ENCODE measurements around the gene EFL1.

Gene EFL1

DNA sequence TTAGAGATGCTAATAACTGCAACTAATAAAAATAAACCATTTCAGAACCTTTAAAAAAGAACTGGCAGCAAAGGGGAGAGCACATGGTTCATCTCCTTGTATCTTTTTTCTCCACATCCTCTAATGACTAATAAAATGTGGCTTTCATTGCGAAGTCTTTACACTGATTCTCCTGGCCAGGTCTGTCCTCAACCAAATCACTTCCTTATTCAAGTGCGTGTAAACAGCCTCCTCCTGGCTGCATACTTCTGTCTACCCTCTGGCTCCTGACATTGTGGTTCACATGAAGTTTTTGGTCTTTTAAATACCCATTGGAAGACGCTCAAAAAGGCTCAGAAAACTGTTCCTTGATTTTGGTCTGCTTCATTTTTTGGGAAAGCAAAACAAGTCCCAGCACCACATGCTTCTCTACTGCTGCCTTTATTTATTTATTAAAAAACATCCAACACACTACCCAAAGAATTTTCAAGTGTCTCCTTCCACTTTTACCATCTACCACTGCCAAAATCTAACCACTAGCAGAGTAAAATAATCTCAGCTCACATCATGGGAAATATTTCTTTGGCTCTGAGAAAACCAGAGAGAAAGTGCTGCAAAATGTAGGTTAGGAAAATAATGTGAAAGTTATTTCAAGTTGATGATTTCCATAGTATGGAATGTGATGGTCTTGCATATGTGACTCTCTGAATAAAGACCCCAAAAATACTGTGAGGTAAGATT lies 85.1 kb downstream of the EFL1 start:
- DNase-seq: no peak
- peaks cover 9% of the 10 kb centered on the region for H3K36me3 Mint-ChIP-seq (ENCODE audit: low read depth)
- no peaks in the 10 kb centered on the region for H3K27me3 Mint-ChIP-seq (ENCODE audit: low read depth, poor library complexity)
- peaks cover 16% of the 10 kb centered on the region for H3K4me1 Mint-ChIP-seq
- no peak overlapping the region for H3K27ac Mint-ChIP-seq
- H3K4me3 Mint-ChIP-seq: no peak overlapping the region
- TF ChIP-seq, protein P1, sequence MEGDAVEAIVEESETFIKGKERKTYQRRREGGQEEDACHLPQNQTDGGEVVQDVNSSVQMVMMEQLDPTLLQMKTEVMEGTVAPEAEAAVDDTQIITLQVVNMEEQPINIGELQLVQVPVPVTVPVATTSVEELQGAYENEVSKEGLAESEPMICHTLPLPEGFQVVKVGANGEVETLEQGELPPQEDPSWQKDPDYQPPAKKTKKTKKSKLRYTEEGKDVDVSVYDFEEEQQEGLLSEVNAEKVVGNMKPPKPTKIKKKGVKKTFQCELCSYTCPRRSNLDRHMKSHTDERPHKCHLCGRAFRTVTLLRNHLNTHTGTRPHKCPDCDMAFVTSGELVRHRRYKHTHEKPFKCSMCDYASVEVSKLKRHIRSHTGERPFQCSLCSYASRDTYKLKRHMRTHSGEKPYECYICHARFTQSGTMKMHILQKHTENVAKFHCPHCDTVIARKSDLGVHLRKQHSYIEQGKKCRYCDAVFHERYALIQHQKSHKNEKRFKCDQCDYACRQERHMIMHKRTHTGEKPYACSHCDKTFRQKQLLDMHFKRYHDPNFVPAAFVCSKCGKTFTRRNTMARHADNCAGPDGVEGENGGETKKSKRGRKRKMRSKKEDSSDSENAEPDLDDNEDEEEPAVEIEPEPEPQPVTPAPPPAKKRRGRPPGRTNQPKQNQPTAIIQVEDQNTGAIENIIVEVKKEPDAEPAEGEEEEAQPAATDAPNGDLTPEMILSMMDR (IDR thresholded peaks at IDR 0.05): no peak
- H3K9me3 Mint-ChIP-seq: no peaks in the 10 kb centered on the region

- DNase-seq: no peak
- Mint-ChIP-seq H3K27me3 (ENCODE audit: low read depth, poor library complexity) (no peaks in the 10 kb centered on the region), H3K9me3 (no peaks in the 10 kb centered on the region), H3K36me3 (ENCODE audit: low read depth) (peaks cover 9% of the 10 kb centered on the region), H3K4me1 (peaks cover 13% of the 10 kb centered on the region), H3K4me3 (no peak overlapping the region), H3K27ac (no peak overlapping the region)
- TF ChIP-seq, protein P1 (IDR thresholded peaks at IDR 0.05): no peak
Measured at GRCh38 chr15:82176542-82176941, 86.0 kb downstream of the EFL1 start.

- Mint-ChIP-seq H3K27ac (no peak overlapping the region), H3K27me3 (ENCODE audit: low read depth, poor library complexity) (no peaks in the 10 kb centered on the region), H3K4me1 (peaks cover 13% of the 10 kb centered on the region), H3K36me3 (ENCODE audit: low read depth) (peaks cover 12% of the 10 kb centered on the region), H3K4me3 (no peak overlapping the region), H3K9me3 (peaks cover 2% of the 10 kb centered on the region)
- TF ChIP-seq, protein P1 (IDR thresholded peaks at IDR 0.05): no peak
- no peak for DNase-seq
Measured at GRCh38 chr15:82174471-82175235, 87.9 kb downstream of the EFL1 start.

GRCh38 chr15:82173108-82173507 lies 89.4 kb downstream of the EFL1 start:
- Mint-ChIP-seq H3K4me3 (no peak overlapping the region), H3K4me1 (peaks cover 16% of the 10 kb centered on the region), H3K36me3 (ENCODE audit: low read depth) (peaks cover 28% of the 10 kb centered on the region), H3K27me3 (ENCODE audit: low read depth, poor library complexity) (no peaks in the 10 kb centered on the region), H3K27ac (no peak overlapping the region), H3K9me3 (peaks cover 12% of the 10 kb centered on the region)
- TF ChIP-seq, protein P1 (IDR thresholded peaks at IDR 0.05): no peak
- no peak for DNase-seq

DNA sequence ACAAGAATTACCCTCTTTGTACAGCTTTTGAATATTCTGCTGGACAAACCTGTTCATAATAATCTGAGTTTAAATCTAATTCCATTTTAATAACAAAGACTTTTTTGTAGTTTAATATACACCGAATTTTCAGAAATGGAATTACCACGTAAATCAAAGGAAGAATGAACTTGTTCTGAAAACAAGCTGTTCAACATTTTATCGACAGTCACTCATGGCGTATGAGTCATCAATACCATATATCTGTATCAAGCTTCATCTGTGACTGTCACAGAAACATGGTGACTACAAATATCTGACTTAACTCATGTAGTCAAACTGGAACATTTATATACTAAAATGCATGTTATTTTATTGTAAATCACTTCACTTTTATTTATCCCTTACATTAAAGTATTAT lies 90.0 kb downstream of the EFL1 start:
- Mint-ChIP-seq H3K9me3 (peaks cover 12% of the 10 kb centered on the region), H3K4me3 (no peak overlapping the region), H3K36me3 (ENCODE audit: low read depth) (peaks cover 34% of the 10 kb centered on the region), H3K27me3 (ENCODE audit: low read depth, poor library complexity) (no peaks in the 10 kb centered on the region), H3K4me1 (peaks cover 16% of the 10 kb centered on the region), H3K27ac (no peak overlapping the region)
- TF ChIP-seq, protein P1 (IDR thresholded peaks at IDR 0.05): no peak
- DNase-seq: no peak
